Stimulated activated naive CD8-positive, alpha-beta T cell treated with anti-CD3 and anti-CD28 coated beads, Interleukin-15, amount 100 ng/mL, for 72 hours (primary cell): ENCODE results near the gene ZDHHC8.
A peak's percentile ranks its signal among the peaks of the same experiment; 100 is the strongest.

ENCODE experiments used
- ATAC-seq: fragments of 150-1000 bp; cut with Tn5 transposase; 2 replicates; pipeline ENCODE4 v1.10.0; 2021; ENCODE audit warnings: mild to moderate bottlenecking, moderate library complexity
- DNase-seq, 2 donors: peaks; one replicate each; pipeline ENCODE4 v3.0.0; 2021 to 2022
- H3K27ac Mint-ChIP-seq, 2 donors: one replicate each; pipeline ENCODE4 v1.8.0; 2022; ENCODE audit warnings: mild to moderate bottlenecking in 2 of 2, mixed read lengths in 2 of 2, moderate library complexity in 2 of 2
- H3K27me3 Mint-ChIP-seq: one replicate; pipeline ENCODE4 v1.8.0; 2022; ENCODE audit warnings: mixed read lengths
- H3K4me1 Mint-ChIP-seq: one replicate; pipeline ENCODE4 v1.8.0; 2022; ENCODE audit warnings: mild to moderate bottlenecking, mixed read lengths
- H3K4me3 Mint-ChIP-seq, 2 donors: one replicate each; pipeline ENCODE4 v1.8.0; 2022; ENCODE audit warnings: mild to moderate bottlenecking in 2 of 2, mixed read lengths in 2 of 2, moderate library complexity in 1 of 2
- H3K9me3 Mint-ChIP-seq, 2 donors: one replicate each; pipeline ENCODE4 v1.8.0; 2022; ENCODE audit warnings: mixed read lengths in 2 of 2

The ZDHHC8 gene

GRCh38 chr22:20130731-20131596 lies 640 bp upstream of the ZDHHC8 start:
- no peaks in the 10 kb centered on the region for H3K9me3 Mint-ChIP-seq
- ATAC-seq: peak; percentile 60
- H3K27me3 Mint-ChIP-seq: no peaks in the 10 kb centered on the region
- peak overlapping the region in 1 of 2 donors; percentile 48 for H3K27ac Mint-ChIP-seq
- peak overlapping the region; percentile 64 to 73 for H3K4me3 Mint-ChIP-seq
- DNase-seq: peak; percentile 54 to 59
- H3K4me1 Mint-ChIP-seq: peaks cover 72% of the 10 kb centered on the region

GRCh38 chr22:20131859-20132685 lies 468 bp downstream of the ZDHHC8 start:
- H3K4me3 Mint-ChIP-seq: peak overlapping the region; percentile 66 to 83
- peak in 1 of 2 donors; percentile 23 for DNase-seq
- peaks cover 83% of the 10 kb centered on the region for H3K4me1 Mint-ChIP-seq
- ATAC-seq: peak; percentile 18
- no peaks in the 10 kb centered on the region for H3K9me3 Mint-ChIP-seq
- no peaks in the 10 kb centered on the region for H3K27me3 Mint-ChIP-seq
- H3K27ac Mint-ChIP-seq: peak overlapping the region in 1 of 2 donors; percentile 27

GRCh38 chr22:20132686-20133246 lies 1.2 kb downstream of the ZDHHC8 start:
- H3K27ac Mint-ChIP-seq: peak overlapping the region in 1 of 2 donors; percentile 76
- H3K4me1 Mint-ChIP-seq: peaks cover 84% of the 10 kb centered on the region
- ATAC-seq (no peak), DNase-seq (no peak)
- no peaks in the 10 kb centered on the region for H3K9me3 Mint-ChIP-seq
- H3K4me3 Mint-ChIP-seq: peak overlapping the region; percentile 66 to 83
- H3K27me3 Mint-ChIP-seq: no peaks in the 10 kb centered on the region

GRCh38 chr22:20133930-20134549 lies 2.4 kb downstream of the ZDHHC8 start:
- no peaks in the 10 kb centered on the region for H3K27me3 Mint-ChIP-seq
- peaks cover 79% of the 10 kb centered on the region for H3K4me1 Mint-ChIP-seq
- peak overlapping the region in 1 of 2 donors; percentile 72 for H3K4me3 Mint-ChIP-seq
- ATAC-seq (no peak), DNase-seq (no peak)
- no peaks in the 10 kb centered on the region for H3K9me3 Mint-ChIP-seq
- peak overlapping the region in 1 of 2 donors; percentile 19 for H3K27ac Mint-ChIP-seq

GRCh38 chr22:20135265-20135664 lies 3.7 kb downstream of the ZDHHC8 start:
- Mint-ChIP-seq H3K9me3 (no peaks in the 10 kb centered on the region), H3K4me1 (peaks cover 77% of the 10 kb centered on the region), H3K27ac (no peak overlapping the region), H3K4me3 (no peak overlapping the region), H3K27me3 (no peaks in the 10 kb centered on the region)
- ATAC-seq (no peak), DNase-seq (no peak)

GRCh38 chr22:20135806-20136602 lies 4.4 kb downstream of the ZDHHC8 start:
- peaks cover 70% of the 10 kb centered on the region for H3K4me1 Mint-ChIP-seq
- no peaks in the 10 kb centered on the region for H3K27me3 Mint-ChIP-seq
- no peak overlapping the region for H3K4me3 Mint-ChIP-seq
- H3K9me3 Mint-ChIP-seq: no peaks in the 10 kb centered on the region
- no peak overlapping the region for H3K27ac Mint-ChIP-seq
- DNase-seq (no peak), ATAC-seq (no peak)

GRCh38 chr22:20136603-20136873 lies 4.9 kb downstream of the ZDHHC8 start:
- DNase-seq: no peak
- no peak for ATAC-seq
- no peaks in the 10 kb centered on the region for H3K9me3 Mint-ChIP-seq
- no peaks in the 10 kb centered on the region for H3K27me3 Mint-ChIP-seq
- peaks cover 70% of the 10 kb centered on the region for H3K4me1 Mint-ChIP-seq
- no peak overlapping the region for H3K4me3 Mint-ChIP-seq
- no peak overlapping the region for H3K27ac Mint-ChIP-seq

GRCh38 chr22:20137113-20137512 lies 5.5 kb downstream of the ZDHHC8 start:
- no peaks in the 10 kb centered on the region for H3K27me3 Mint-ChIP-seq
- DNase-seq: no peak
- ATAC-seq: no peak

GRCh38 chr22:20137671-20138416 lies 6.2 kb downstream of the ZDHHC8 start:
- DNase-seq (no peak), ATAC-seq (no peak)
- Mint-ChIP-seq H3K4me1 (peaks cover 64% of the 10 kb centered on the region), H3K27ac (peak overlapping the region; percentile 47 to 92), H3K4me3 (no peak overlapping the region), H3K9me3 (no peaks in the 10 kb centered on the region), H3K27me3 (no peaks in the 10 kb centered on the region)

More at GRCh38 chr22:20137113-20137512, 5.5 kb downstream of the ZDHHC8 start:
- Mint-ChIP-seq H3K9me3 (no peaks in the 10 kb centered on the region), H3K4me1 (peaks cover 70% of the 10 kb centered on the region), H3K4me3 (no peak overlapping the region), H3K27ac (peak overlapping the region; percentile 16 to 19)

GRCh38 chr22:20138417-20138738 lies 6.8 kb downstream of the ZDHHC8 start:
- peaks cover 58% of the 10 kb centered on the region for H3K4me1 Mint-ChIP-seq
- DNase-seq (no peak), ATAC-seq (no peak)
- H3K4me3 Mint-ChIP-seq: no peak overlapping the region
- no peaks in the 10 kb centered on the region for H3K9me3 Mint-ChIP-seq
- H3K27ac Mint-ChIP-seq: no peak overlapping the region
- H3K27me3 Mint-ChIP-seq: no peaks in the 10 kb centered on the region

- DNase-seq (no peak), ATAC-seq (no peak)
- Mint-ChIP-seq H3K27ac (peak overlapping the region in 1 of 2 donors; percentile 93), H3K4me1 (peaks cover 53% of the 10 kb centered on the region), H3K27me3 (no peaks in the 10 kb centered on the region), H3K9me3 (no peaks in the 10 kb centered on the region), H3K4me3 (no peak overlapping the region)
These were observed 7.3 kb downstream of the ZDHHC8 start for GRCh38 chr22:20138868-20139267.

GRCh38 chr22:20139391-20140106 lies 7.9 kb downstream of the ZDHHC8 start:
- Mint-ChIP-seq H3K4me3 (no peak overlapping the region), H3K4me1 (peaks cover 47% of the 10 kb centered on the region), H3K27me3 (no peaks in the 10 kb centered on the region), H3K27ac (no peak overlapping the region), H3K9me3 (no peaks in the 10 kb centered on the region)
- DNase-seq (no peak), ATAC-seq (no peak)

- peaks cover 41% of the 10 kb centered on the region for H3K4me1 Mint-ChIP-seq
- no peaks in the 10 kb centered on the region for H3K27me3 Mint-ChIP-seq
- no peak overlapping the region for H3K27ac Mint-ChIP-seq
These were observed 8.5 kb downstream of the ZDHHC8 start for GRCh38 chr22:20140107-20140445.

GRCh38 chr22:20140521-20140964 lies 8.9 kb downstream of the ZDHHC8 start:
- no peak overlapping the region for H3K4me3 Mint-ChIP-seq
- peaks cover 37% of the 10 kb centered on the region for H3K4me1 Mint-ChIP-seq
- no peaks in the 10 kb centered on the region for H3K9me3 Mint-ChIP-seq
- no peak for DNase-seq
- ATAC-seq: no peak
- H3K27me3 Mint-ChIP-seq: no peaks in the 10 kb centered on the region
- no peak overlapping the region for H3K27ac Mint-ChIP-seq

More at GRCh38 chr22:20140107-20140445, 8.5 kb downstream of the ZDHHC8 start:
- Mint-ChIP-seq H3K4me3 (no peak overlapping the region), H3K9me3 (no peaks in the 10 kb centered on the region)
- no peak for ATAC-seq
- no peak for DNase-seq
